ENCODE data around the gene PTPRE.

DNA sequence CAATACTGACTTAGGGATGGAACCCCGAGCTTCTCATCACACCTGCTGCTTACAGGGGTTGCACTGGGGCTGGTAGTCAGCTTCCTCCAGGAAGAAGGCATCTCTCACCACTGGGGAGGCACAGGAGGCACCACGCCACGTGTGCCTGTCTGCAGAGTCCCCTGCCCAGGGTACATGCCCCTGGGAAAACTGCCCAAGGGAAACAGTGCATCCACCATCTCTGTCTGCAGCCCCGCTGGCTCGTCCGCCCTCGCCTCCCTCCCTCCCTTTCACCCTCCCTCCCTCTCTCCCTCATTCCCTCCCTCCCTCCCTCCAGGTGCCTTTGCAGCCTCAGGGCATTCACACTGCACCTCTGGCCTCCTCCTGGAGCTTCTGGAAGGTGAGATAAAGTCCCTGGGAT lies 101.1 kb downstream of the PTPRE start:
- TF ChIP-seq, protein P1, sequence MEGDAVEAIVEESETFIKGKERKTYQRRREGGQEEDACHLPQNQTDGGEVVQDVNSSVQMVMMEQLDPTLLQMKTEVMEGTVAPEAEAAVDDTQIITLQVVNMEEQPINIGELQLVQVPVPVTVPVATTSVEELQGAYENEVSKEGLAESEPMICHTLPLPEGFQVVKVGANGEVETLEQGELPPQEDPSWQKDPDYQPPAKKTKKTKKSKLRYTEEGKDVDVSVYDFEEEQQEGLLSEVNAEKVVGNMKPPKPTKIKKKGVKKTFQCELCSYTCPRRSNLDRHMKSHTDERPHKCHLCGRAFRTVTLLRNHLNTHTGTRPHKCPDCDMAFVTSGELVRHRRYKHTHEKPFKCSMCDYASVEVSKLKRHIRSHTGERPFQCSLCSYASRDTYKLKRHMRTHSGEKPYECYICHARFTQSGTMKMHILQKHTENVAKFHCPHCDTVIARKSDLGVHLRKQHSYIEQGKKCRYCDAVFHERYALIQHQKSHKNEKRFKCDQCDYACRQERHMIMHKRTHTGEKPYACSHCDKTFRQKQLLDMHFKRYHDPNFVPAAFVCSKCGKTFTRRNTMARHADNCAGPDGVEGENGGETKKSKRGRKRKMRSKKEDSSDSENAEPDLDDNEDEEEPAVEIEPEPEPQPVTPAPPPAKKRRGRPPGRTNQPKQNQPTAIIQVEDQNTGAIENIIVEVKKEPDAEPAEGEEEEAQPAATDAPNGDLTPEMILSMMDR (IDR thresholded peaks at IDR 0.05) = no peak
- no peak for TF ChIP-seq POLR2A (IDR thresholded peaks at IDR 0.05)
